Trophoblast cell (in vitro differentiated cells and primary cell): ENCODE results near the gene SMIM3.

Experiments
- DNase-seq, 2 donors: peaks; one replicate each; pipeline ENCODE4 v3.0.0-alpha.2; 2016
- H2AFZ ChIP-seq: 2 replicates; pipeline ENCODE4 v1.6.1; 2013; ENCODE audit warnings: low read length, moderate library complexity, mild to moderate bottlenecking; ENCODE audit not compliant: insufficient read depth, poor library complexity
- H2AK5ac ChIP-seq: 2 replicates; pipeline ENCODE4 v1.6.1; 2013; ENCODE audit warnings: mild to moderate bottlenecking, low read length
- H2BK120ac ChIP-seq: 2 replicates; pipeline ENCODE4 v1.6.1; 2013; ENCODE audit warnings: low read length, mild to moderate bottlenecking, moderate library complexity; ENCODE audit not compliant: insufficient read depth, poor library complexity
- H2BK12ac ChIP-seq: 2 replicates; pipeline ENCODE4 v1.6.1; 2013; ENCODE audit warnings: mild to moderate bottlenecking, low read length, moderate library complexity
- H2BK5ac ChIP-seq: 2 replicates; pipeline ENCODE4 v1.6.1; 2013; ENCODE audit warnings: low read length, low read depth, moderate library complexity, mild to moderate bottlenecking; ENCODE audit not compliant: poor library complexity
- H3K14ac ChIP-seq: 2 replicates; pipeline ENCODE4 v1.6.1; 2013; ENCODE audit warnings: mild to moderate bottlenecking, low read length
- H3K18ac ChIP-seq: 2 replicates; pipeline ENCODE4 v1.6.1; 2013; ENCODE audit warnings: mild to moderate bottlenecking, low read length
- H3K23ac ChIP-seq: 2 replicates; pipeline ENCODE4 v1.6.1; 2013; ENCODE audit warnings: low read length
- H3K27ac ChIP-seq: 2 replicates; pipeline ENCODE4 v1.5.1; 2013; ENCODE audit warnings: low read depth, mild to moderate bottlenecking, inconsistent platforms, low read length, moderate library complexity
- H3K27me3 ChIP-seq: 2 replicates; pipeline ENCODE4 v1.6.1; 2013; ENCODE audit warnings: inconsistent platforms, mild to moderate bottlenecking, low read length, moderate library complexity; ENCODE audit not compliant: insufficient read depth
- H3K36me3 ChIP-seq, 2 experiments: 1 replicate in 1 of 2; 2 replicates in 1 of 2; pipeline ENCODE4 v1.6.1; 2013; ENCODE audit warnings: low read length in 2 of 2, mild to moderate bottlenecking in 2 of 2, moderate library complexity in 1 of 2; ENCODE audit not compliant: insufficient read depth in 2 of 2, control insufficient read depth in 1 of 2
- H3K4ac ChIP-seq: 2 replicates; pipeline ENCODE4 v1.6.1; 2013; ENCODE audit warnings: low read depth, mild to moderate bottlenecking, low read length, moderate library complexity
- H3K4me1 ChIP-seq, 2 experiments: 1 replicate in 1 of 2; 2 replicates in 1 of 2; pipeline ENCODE4 v1.6.1; 2013; ENCODE audit warnings: low read length in 2 of 2, mild to moderate bottlenecking in 2 of 2, moderate library complexity in 1 of 2; ENCODE audit not compliant: insufficient read depth in 2 of 2, control insufficient read depth in 1 of 2
- H3K4me2 ChIP-seq: 2 replicates; pipeline ENCODE4 v1.6.1; 2013; ENCODE audit warnings: inconsistent platforms, mild to moderate bottlenecking, low read length, moderate library complexity
- H3K4me3 ChIP-seq: 2 replicates; pipeline ENCODE4 v1.5.1; 2013; ENCODE audit warnings: mild to moderate bottlenecking, low read depth, low read length, inconsistent platforms
- H3K79me1 ChIP-seq: one replicate; pipeline ENCODE4 v1.6.1; 2013; ENCODE audit warnings: low read length
- H3K79me2 ChIP-seq: 2 replicates; pipeline ENCODE4 v1.6.1; 2013; ENCODE audit warnings: low read length, mild to moderate bottlenecking; ENCODE audit not compliant: control insufficient read depth, insufficient read depth, poor library complexity
- H3K9ac ChIP-seq: 2 replicates; pipeline ENCODE4 v1.6.1; 2013; ENCODE audit warnings: mild to moderate bottlenecking, low read length
- H3K9me3 ChIP-seq: 2 replicates; pipeline ENCODE4 v1.6.1; 2013; ENCODE audit warnings: low read depth, mild to moderate bottlenecking, control low read depth, inconsistent platforms, low read length; ENCODE audit not compliant: insufficient read depth
- H4K12ac ChIP-seq: 2 replicates; pipeline ENCODE4 v1.6.1; 2013; ENCODE audit warnings: low read depth, mild to moderate bottlenecking, low read length, moderate library complexity
- H4K8ac ChIP-seq: 2 replicates; pipeline ENCODE4 v1.6.1; 2013; ENCODE audit warnings: low read depth, mild to moderate bottlenecking, low read length, moderate library complexity
- H4K91ac ChIP-seq: one replicate; pipeline ENCODE4 v1.6.1; 2013; ENCODE audit warnings: low read depth, mild to moderate bottlenecking, low read length, moderate library complexity
- WGBS: extraction: QIAGEN DNeasy Blood & Tissue Kit; methylation state at CpG from one replicate; pipeline ENCODE4 v1.1.7; 2013; ENCODE audit warnings: missing lambda C conversion rate; ENCODE audit not compliant: insufficient read length, insufficient coverage; ENCODE audit errors: extremely low coverage; 5-methylcytosine and 5-hydroxymethylcytosine counted together

The SMIM3 gene

GRCh38 chr5:150785950-150786349, 7.4 kb downstream of the SMIM3 start:
- Histone ChIP-seq H3K27me3 (no peaks in the 10 kb centered on the region), H2BK5ac (no peak overlapping the region), H2BK12ac (no peak overlapping the region), H3K27ac (no peak overlapping the region), H3K79me1 (no peaks in the 10 kb centered on the region), H3K4me3 (no peak overlapping the region), H3K9ac (no peak overlapping the region), H2BK120ac (no peak overlapping the region), H3K79me2 (no peaks in the 10 kb centered on the region), H3K4ac (no peak overlapping the region), H3K18ac (no peak overlapping the region), H4K8ac (no peak overlapping the region), H2AFZ (no peak overlapping the region), H2AK5ac (no peak overlapping the region), H3K9me3 (no peaks in the 10 kb centered on the region), H4K12ac (no peak overlapping the region), H3K36me3 (no peaks in the 10 kb centered on the region), H3K23ac (no peak overlapping the region), H4K91ac (no peak overlapping the region), H3K14ac (no peak overlapping the region), H3K4me2 (no peak overlapping the region), H3K4me1 (peaks cover 3 to 10% of the 10 kb centered on the region in 2 experiments)
- WGBS, result no CpG with 5 or more reads among the region's 1 CpG
- no peak for DNase-seq

- Histone ChIP-seq H3K23ac (no peak overlapping the region), H3K4ac (no peak overlapping the region), H3K9ac (no peak overlapping the region), H2AFZ (no peak overlapping the region), H3K79me2 (no peaks in the 10 kb centered on the region), H2BK5ac (no peak overlapping the region), H2BK12ac (no peak overlapping the region), H4K12ac (no peak overlapping the region), H3K4me1 (peaks cover 3 to 10% of the 10 kb centered on the region in 2 experiments), H4K91ac (no peak overlapping the region), H3K27ac (no peak overlapping the region), H3K14ac (no peak overlapping the region), H2BK120ac (no peak overlapping the region), H3K27me3 (no peaks in the 10 kb centered on the region), H4K8ac (no peak overlapping the region), H3K4me2 (no peak overlapping the region), H3K79me1 (no peaks in the 10 kb centered on the region), H3K36me3 (no peaks in the 10 kb centered on the region), H3K18ac (no peak overlapping the region), H2AK5ac (no peak overlapping the region), H3K9me3 (no peaks in the 10 kb centered on the region), H3K4me3 (no peak overlapping the region)
- DNase-seq, result no peak
- no CpG with 5 or more reads among the region's 1 CpG for WGBS
Measured at GRCh38 chr5:150786876-150787275, 8.3 kb downstream of the SMIM3 start.

- H3K9ac ChIP-seq, result no peak overlapping the region
- no peak overlapping the region for H2BK5ac ChIP-seq
- no peak overlapping the region for H4K8ac ChIP-seq
- no peak overlapping the region for H3K4me2 ChIP-seq
- H3K9me3 ChIP-seq, result no peaks in the 10 kb centered on the region
- H3K36me3 ChIP-seq, result no peaks in the 10 kb centered on the region
- H3K4me1 ChIP-seq, result peaks cover 3 to 10% of the 10 kb centered on the region in 2 experiments
- DNase-seq, result no peak
- H3K79me1 ChIP-seq, result no peaks in the 10 kb centered on the region
- H2BK12ac ChIP-seq, result no peak overlapping the region
- no peak overlapping the region for H3K27ac ChIP-seq
- H2BK120ac ChIP-seq, result no peak overlapping the region
- no peak overlapping the region for H3K18ac ChIP-seq
- no peak overlapping the region for H3K14ac ChIP-seq
- WGBS, result no CpG with 5 or more reads among the region's 1 CpG
- no peak overlapping the region for H4K12ac ChIP-seq
- H3K27me3 ChIP-seq, result no peaks in the 10 kb centered on the region
- H2AK5ac ChIP-seq, result no peak overlapping the region
- H3K79me2 ChIP-seq, result no peaks in the 10 kb centered on the region
- H3K4ac ChIP-seq, result no peak overlapping the region
- H2AFZ ChIP-seq, result no peak overlapping the region
- H3K4me3 ChIP-seq, result no peak overlapping the region
- no peak overlapping the region for H4K91ac ChIP-seq
- no peak overlapping the region for H3K23ac ChIP-seq
Measured at GRCh38 chr5:150787656-150788055, 9.1 kb downstream of the SMIM3 start.

- Histone ChIP-seq H3K4me1 (peaks cover 0 to 4% of the 10 kb centered on the region in 2 experiments), H3K27ac (no peak overlapping the region), H2BK12ac (no peak overlapping the region), H4K12ac (no peak overlapping the region), H3K27me3 (no peaks in the 10 kb centered on the region), H3K9ac (no peak overlapping the region), H3K18ac (no peak overlapping the region), H3K14ac (no peak overlapping the region), H4K91ac (no peak overlapping the region), H3K4me3 (no peak overlapping the region), H2BK120ac (no peak overlapping the region), H3K23ac (no peak overlapping the region), H3K9me3 (no peaks in the 10 kb centered on the region), H2AK5ac (no peak overlapping the region), H3K79me2 (no peaks in the 10 kb centered on the region), H3K4ac (no peak overlapping the region), H2AFZ (no peak overlapping the region), H3K36me3 (no peaks in the 10 kb centered on the region), H3K4me2 (no peak overlapping the region), H4K8ac (no peak overlapping the region), H3K79me1 (no peaks in the 10 kb centered on the region), H2BK5ac (no peak overlapping the region)
- no peak for DNase-seq
Measured at GRCh38 chr5:150788977-150789376, 10.4 kb downstream of the SMIM3 start.
